HepG2 (cell line): ENCODE measurements around the gene CLHC1. TPM values are rescaled to one million over a fixed set of nuclear protein-coding genes. Genes with fewer than 3 reads are reported as not detected.
A peak's percentile ranks its signal among the peaks of the same experiment; 100 is the strongest.

Source experiments
- ATAC-seq: fragments of 200-7000 bp; cut with Tn5 transposase; 3 replicates; pipeline ENCODE4 v1.9.1; 2020; ENCODE audit warnings: mild to moderate bottlenecking, moderate library complexity
- BruUV-seq: library from RNA; stranded (reverse); fragments of 400-500 nt; replicated peaks from 2 replicates; lab custom pipeline; 2021; lab: Mats Ljungman, UMichigan
- CTCF ChIA-PET: fragments of 300-600 bp; formaldehyde crosslinking; extraction: SDS; loops from one replicate; lab custom pipeline; 2021; ENCODE audit warnings: low total read pairs, inconsistent platforms, low intra/inter-chr PET ratio; lab: Yijun Ruan, JAX
- POLR2A ChIA-PET: fragments of 350-600 bp; sonication (Branson Sonifier 250); formaldehyde crosslinking; loops from one replicate; lab custom pipeline; 2020; ENCODE audit warnings: antibody characterized with exemption, inconsistent platforms; lab: Yijun Ruan, JAX
- DNase-seq: peaks from one replicate; pipeline ENCODE4 v3.0.0-alpha.2; 2015; ENCODE audit warnings: low spot score
- FAIRE-seq: peaks from 3 replicates; lab custom pipeline; 2011; peaks lifted over from hg19 to GRCh38; lab: Jason Lieb, UNC
- H2AFZ ChIP-seq: one replicate; pipeline ENCODE4 v1.6.1; 2011; ENCODE audit warnings: low read length, inconsistent platforms
- H3K27ac ChIP-seq: fragments of 300-600 bp; 3 replicates; pipeline ENCODE4 v1.8.0; 2011; ENCODE audit warnings: mixed run types, mild to moderate bottlenecking, mixed read lengths, low read length, inconsistent platforms; ENCODE audit not compliant: insufficient read depth; ENCODE audit errors: extremely low read length
- H3K27me3 ChIP-seq, 2 experiments: fragments of 200-600 bp in 1 of 2; 2 replicates in 1 of 2; 3 replicates in 1 of 2; pipeline versions ENCODE4 v1.6.0 to v1.8.0; 2011; ENCODE audit warnings: low read length in 2 of 2, mild to moderate bottlenecking in 2 of 2, moderate library complexity in 2 of 2, inconsistent platforms in 1 of 2; ENCODE audit not compliant: insufficient read depth in 2 of 2, control insufficient read depth in 1 of 2
- H3K36me3 ChIP-seq, 2 experiments: fragments of 200-600 bp in 1 of 2; replicated peaks in 1 of 2; 2 replicates in 1 of 2; 3 replicates in 1 of 2; pipeline versions ENCODE4 v1.5.1 to v1.8.0; 2011; ENCODE audit warnings: low read length in 2 of 2, inconsistent platforms in 1 of 2; ENCODE audit not compliant: insufficient read depth in 2 of 2, control insufficient read depth in 1 of 2
- H3K4me1 ChIP-seq: 2 replicates; pipeline ENCODE4 v1.5.1; 2012; ENCODE audit warnings: low read length, inconsistent platforms; ENCODE audit not compliant: insufficient read depth
- H3K4me2 ChIP-seq: 2 replicates; pipeline ENCODE4 v1.6.0; 2011; ENCODE audit warnings: low read depth, low read length, inconsistent platforms
- H3K4me3 ChIP-seq, 3 experiments: fragments of 200-600 bp in 1 of 3; sonication (generic), shearing (Covaris generic) in 1 of 3; replicated peaks in 1 of 3; 2 replicates each; pipeline ENCODE4 v1.5.1; 2011 to 2016; ENCODE audit warnings: low read length in 3 of 3, inconsistent platforms in 2 of 3, low read depth in 2 of 3, mild to moderate bottlenecking in 2 of 3, control low read depth in 1 of 3, mixed read lengths in 1 of 3; ENCODE audit not compliant: insufficient read depth in 1 of 3
- H3K79me2 ChIP-seq: one replicate; pipeline ENCODE4 v1.6.1; 2011; ENCODE audit warnings: low read length, inconsistent platforms; ENCODE audit not compliant: insufficient read depth
- H3K9ac ChIP-seq: 2 replicates; pipeline ENCODE4 v1.6.0; 2011; ENCODE audit warnings: mild to moderate bottlenecking, low read depth, low read length, inconsistent platforms; ENCODE audit not compliant: insufficient read depth
- H3K9me3 ChIP-seq: 2 replicates; pipeline ENCODE4 v1.5.1; 2012; ENCODE audit warnings: mild to moderate bottlenecking, low read length
- H4K20me1 ChIP-seq: 2 replicates; pipeline ENCODE4 v1.6.0; 2011; ENCODE audit warnings: inconsistent platforms, mild to moderate bottlenecking, low read length, moderate library complexity; ENCODE audit not compliant: insufficient read depth
- ELK4 ChIP-seq: sonication (generic); formaldehyde crosslinking; IDR thresholded peaks from 2 replicates; pipeline ENCODE4 v1.9.0; 2021; ENCODE audit warnings: missing genetic modification reagents, borderline replicate concordance
- EP300 ChIP-seq, 3 experiments: sonication (generic) in 1 of 3; formaldehyde crosslinking in 1 of 3; IDR thresholded peaks; 2 replicates each; pipeline versions ENCODE4 v1.5.1 to v1.6.1; 2011 to 2020; ENCODE audit warnings: low read depth in 2 of 3, low read length in 2 of 3, borderline replicate concordance in 1 of 3, improper control_type of control experiment in 1 of 3, mild to moderate bottlenecking in 1 of 3, missing genetic modification reagents in 1 of 3, moderate library complexity in 1 of 3
- ETV5 ChIP-seq: IDR thresholded peaks from 2 replicates; pipeline ENCODE4 v1.6.1; 2018; ENCODE audit warnings: missing biosample characterization, missing genetic modification reagents, inconsistent platforms, borderline replicate concordance
- GABPB1 ChIP-seq: IDR thresholded peaks from 2 replicates; pipeline ENCODE4 v1.6.1; 2016; ENCODE audit warnings: mild to moderate bottlenecking, missing genetic modification reagents, moderate library complexity, missing compliant biosample characterization
- HDAC2 ChIP-seq: sonication (generic); formaldehyde crosslinking; IDR thresholded peaks from 2 replicates; pipeline ENCODE4 v1.4.0; 2020; ENCODE audit warnings: missing genetic modification reagents
- KLF15 ChIP-seq: sonication (generic); formaldehyde crosslinking; IDR thresholded peaks from 2 replicates; pipeline ENCODE4 v1.8.1; 2023; ENCODE audit warnings: borderline replicate concordance, mild to moderate bottlenecking, inconsistent platforms, missing genetic modification reagents, mixed read lengths
- KLF16 ChIP-seq, 2 experiments: sonication (generic) in 1 of 2; formaldehyde crosslinking in 1 of 2; IDR thresholded peaks; 2 replicates each; pipeline versions ENCODE4 v1.6.1 to v1.8.0; 2016 to 2023; ENCODE audit warnings: missing genetic modification reagents in 2 of 2, missing compliant biosample characterization in 1 of 2
- RBM22 ChIP-seq: fragments of 200-400 bp; formaldehyde crosslinking; optimal IDR thresholded peaks from 2 replicates; pipeline ENCODE3; 2017; ENCODE audit warnings: mild to moderate bottlenecking, low read length, moderate library complexity
- TARDBP ChIP-seq: sonication (generic); formaldehyde crosslinking; IDR thresholded peaks from 2 replicates; pipeline ENCODE4 v1.8.0; 2022; ENCODE audit warnings: mild to moderate bottlenecking, missing genetic modification reagents
- TBP ChIP-seq: sonication (generic); formaldehyde crosslinking; IDR thresholded peaks from 2 replicates; pipeline ENCODE4 v1.5.0; 2020; ENCODE audit warnings: missing genetic modification reagents
- TCF7L2 ChIP-seq: IDR thresholded peaks from 2 replicates; pipeline ENCODE4 v1.6.1; 2011; ENCODE audit warnings: mild to moderate bottlenecking, low read depth, low read length, moderate library complexity
- THRA ChIP-seq: sonication (generic); formaldehyde crosslinking; IDR thresholded peaks from 2 replicates; pipeline ENCODE4 v1.4.0; 2020; ENCODE audit warnings: missing genetic modification reagents, borderline replicate concordance
- ZFYVE20 ChIP-seq: sonication (generic); formaldehyde crosslinking; IDR thresholded peaks from 2 replicates; pipeline ENCODE4 v1.8.0; 2023; ENCODE audit warnings: low read depth, mild to moderate bottlenecking, moderate library complexity, missing genetic modification reagents, borderline replicate concordance
- ZNF30 ChIP-seq: sonication (generic); formaldehyde crosslinking; IDR thresholded peaks from 2 replicates; pipeline ENCODE4 v1.5.0; 2020; ENCODE audit warnings: mild to moderate bottlenecking, missing genetic modification reagents
- ZNF317 ChIP-seq: sonication (generic); formaldehyde crosslinking; IDR thresholded peaks from 2 replicates; pipeline ENCODE4 v1.5.0; 2020; ENCODE audit warnings: mild to moderate bottlenecking, missing genetic modification reagents
- ZNF710 ChIP-seq: sonication (generic); formaldehyde crosslinking; IDR thresholded peaks from 2 replicates; pipeline ENCODE4 v1.5.0; 2020; ENCODE audit warnings: mild to moderate bottlenecking, missing genetic modification reagents, borderline replicate concordance
- ZNF773 ChIP-seq: sonication (generic); formaldehyde crosslinking; IDR thresholded peaks from 2 replicates; pipeline ENCODE4 v1.4.0; 2020; ENCODE audit warnings: missing genetic modification reagents, borderline replicate concordance
- ZSCAN25 ChIP-seq: sonication (generic); formaldehyde crosslinking; IDR thresholded peaks from 2 replicates; pipeline ENCODE4 v1.8.0; 2022; ENCODE audit warnings: mild to moderate bottlenecking, missing genetic modification reagents
- WGBS: methylation state at CpG from one replicate; pipeline ENCODE4 v1.1.6; 2017; ENCODE audit warnings: low lambda C conversion rate; 5-methylcytosine and 5-hydroxymethylcytosine counted together
- in situ Hi-C: cut with HindIII; loops from 2 replicates; pipeline ENCODE4 v1.10.0; 2017; ENCODE audit warnings: low pct_unique_long_range_greater_than_20kb; ENCODE audit not compliant: extremely low pct_ligation_motif_present
- intact Hi-C: fragments of 100-400 bp; cut with micrococcal nuclease; formaldehyde crosslinking; loops from one replicate; pipeline ENCODE4 v1.10.0; 2022; ENCODE audit not compliant: unreplicated experiment
- polyA plus RNA-seq, 8 experiments: library from polyadenylated mRNA; depleted of rRNA in 3 of 8; stranded (reverse) in 7 of 8; unstranded in 1 of 8; fragments of >200 nt; fragmentation: Illumina TruSeq in 4 of 8; extraction: Trizol in 4 of 8; gene quantifications; 2 replicates each; pipeline versions ENCODE4 v1.2.1 to v1.2.3, GENCODE V29; 2011 to 2016; ENCODE audit warnings: low read depth in 4 of 8, missing spikeins in 1 of 8, mixed read lengths in 1 of 8; ENCODE audit not compliant: insufficient read depth in 1 of 8
- total RNA-seq, 5 experiments: library from RNA; depleted of rRNA; stranded (reverse); fragments of >200 nt; fragmentation: Illumina TruSeq; extraction: Trizol; gene quantifications; 2 replicates each; pipeline ENCODE4 v1.2.3, GENCODE V29; 2016; ENCODE audit warnings: low read depth in 1 of 5

The CLHC1 gene
- total and polyA plus RNA-seq, 2 of the 13 experiments (the other 11 are each of a cell fraction or from before 2014, with no cell fraction given) = 9.8 to 12.6 TPM

GRCh38 chr2:55268907-55269644 lies 37.0 kb upstream of the CLHC1 start, which contains the start of gene MTIF2:
TSS of gene MTIF2 (minus strand) at chr2:55269231. CDS start at chr2:55263858, 5,373 bp downstream.
- peak; percentile 99 for ATAC-seq
- ChIA-PET CTCF (no interaction called here), POLR2A (interaction anchor here (0.7 to 1.7 kb wide), 7 partner anchors 12 to 219 kb away, joined by 4 to 11 read pairs (median 5); partner anchors contain the start of genes CLHC1, RPS27A and RTN4)
- peak; percentile 95 for DNase-seq
- no peaks in the 10 kb centered on the region for H3K9me3 ChIP-seq
- H3K4me1 ChIP-seq = peaks cover 16% of the 10 kb centered on the region
- peaks cover 6% of the 10 kb centered on the region for H3K79me2 ChIP-seq
- H3K36me3 ChIP-seq = peaks cover under 1 to 16% of the 10 kb centered on the region in 2 experiments; a peak in 3 of 5 replicates
- FAIRE-seq = peak; percentile 85
- H2AFZ ChIP-seq = peak within 1 kb of the TSS; percentile 86
- peak within 1 kb of the TSS; percentile 90 for H3K4me2 ChIP-seq
- H3K4me3 ChIP-seq = peak within 1 kb of the TSS; percentile 73 to 81 (median 73)
- no TSS peak for BruUV-seq
- no peaks in the 10 kb centered on the region for H4K20me1 ChIP-seq
- WGBS = under 1% methylated on average over 33 of the region's 43 CpGs
- H3K27ac ChIP-seq = peak within 1 kb of the TSS; percentile 91
- peak within 1 kb of the TSS; percentile 95 for H3K9ac ChIP-seq
- in situ Hi-C loops (loop anchor here (5.0 kb wide), 1 partner anchor 37 kb away; the partner anchor contains the start of genes CLHC1 and RPS27A), intact Hi-C loops (loop anchor here (1.0 to 2.0 kb wide), 3 partner anchors 36 to 219 kb away; partner anchors contain the start of genes CCDC88A, CLHC1, RPS27A and RTN4)
- no peaks in the 10 kb centered on the region; a peak in 1 of 5 replicates for H3K27me3 ChIP-seq
- TF ChIP-seq HDAC2 (CRISPR knock-in tag) (peak; percentile 98), RBM22 (peak; percentile 94), ZNF30 (CRISPR knock-in tag) (peak; percentile 85; the same call in 1 of the 2 replicates), GABPB1 (CRISPR knock-in tag) (peak; percentile 100), TARDBP (CRISPR knock-in tag) (peak; percentile 99), THRA (CRISPR knock-in tag) (peak; percentile 74; the same call in 1 of the 2 replicates), EP300 (IDR thresholded peaks at IDR 0.05; ENCODE audit: low read depth in 2 of 2, low read length in 2 of 2) (peak; percentile 69 to 78), EP300 (CRISPR knock-in tag; IDR thresholded peaks at IDR 0.05; ENCODE audit: borderline replicate concordance) (peak; percentile 72; the same call in 1 of the 2 replicates), ZFYVE20 (CRISPR knock-in tag) (no peak), ZNF317 (CRISPR knock-in tag) (peak; percentile 93), KLF16 (CRISPR knock-in tag; IDR thresholded peaks at IDR 0.05) (peak; percentile 17 to 99; a peak in 2 of 4 replicates), TBP (CRISPR knock-in tag) (0 out of 2 replicates have a peak, but pooled peaks have one; percentile 26), TCF7L2 (no peak), ZSCAN25 (peak; percentile 83), ETV5 (CRISPR knock-in tag) (peak; percentile 97), ELK4 (CRISPR knock-in tag) (peak; percentile 21; the same call in 1 of the 2 replicates), ZNF773 (CRISPR knock-in tag) (peak; percentile 80; the same call in 1 of the 2 replicates), ZNF710 (CRISPR knock-in tag) (peak; percentile 96), KLF15 (no peak)
